HG03460 (cell line): ENCODE results near the gene MCC.

ENCODE experiments used
- ATAC-seq: cut with Tn5 transposase; IDR thresholded peaks from one replicate; pipeline ENCODE4 v1.9.1; 2021; ENCODE audit not compliant: unreplicated experiment

The MCC gene

GRCh38 chr5:113230711-113231652 is 257.3 kb downstream of the MCC start:
- ATAC-seq = no peak

- ATAC-seq = no peak
These were observed 260.5 kb downstream of the MCC start for GRCh38 chr5:113227798-113228197.

GRCh38 chr5:113226116-113226736 is 262.0 kb downstream of the MCC start:
- ATAC-seq = no peak

- ATAC-seq = no peak
These were observed 263.0 kb downstream of the MCC start for GRCh38 chr5:113225259-113225658.

- no peak for ATAC-seq
These were observed 263.6 kb downstream of the MCC start for GRCh38 chr5:113224605-113225065.

GRCh38 chr5:113223831-113224604 is 264.2 kb downstream of the MCC start:
- no peak for ATAC-seq

GRCh38 chr5:113223315-113223714 is 264.9 kb downstream of the MCC start:
- ATAC-seq = no peak

GRCh38 chr5:113221294-113222176 is 266.7 kb downstream of the MCC start:
- no peak for ATAC-seq

GRCh38 chr5:113219695-113220094 is 268.6 kb downstream of the MCC start:
- ATAC-seq = no peak

GRCh38 chr5:113218906-113219517 is 269.2 kb downstream of the MCC start:
- ATAC-seq = no peak

- ATAC-seq = no peak
These were observed 270.1 kb downstream of the MCC start for GRCh38 chr5:113218200-113218599.

GRCh38 chr5:113217619-113218184 is 270.6 kb downstream of the MCC start:
- ATAC-seq = no peak

GRCh38 chr5:113216545-113216944 is 271.7 kb downstream of the MCC start:
- no peak for ATAC-seq

GRCh38 chr5:113215401-113216060 is 272.7 kb downstream of the MCC start:
- no peak for ATAC-seq

- no peak for ATAC-seq
These were observed 273.5 kb downstream of the MCC start for GRCh38 chr5:113214606-113215323.

GRCh38 chr5:113213551-113214425 is 274.5 kb downstream of the MCC start:
- no peak for ATAC-seq

GRCh38 chr5:113212244-113212920 is 275.9 kb downstream of the MCC start:
- no peak for ATAC-seq
